CD4-positive, alpha-beta memory T cell (primary cell): ENCODE data around the gene SPACDR. TPM values are rescaled to one million over a fixed set of nuclear protein-coding genes. Genes with fewer than 3 reads are reported as not detected.
A peak's percentile ranks its signal among the peaks of the same experiment; 100 is the strongest.

Experiments used
- CTCF ChIA-PET: fragments of 350-600 bp; sonication (Branson Sonifier 250); formaldehyde crosslinking; loops from one replicate; lab custom pipeline; 2021; ENCODE audit warnings: inconsistent platforms; ENCODE audit not compliant: partially characterized antibody; lab: Charles Lee
- POLR2A ChIA-PET: fragments of 350-600 bp; sonication (Branson Sonifier 250); formaldehyde crosslinking; loops from one replicate; lab custom pipeline; 2021; ENCODE audit not compliant: partially characterized antibody; lab: Charles Lee
- DNase-seq, 5 donors: peaks; one replicate each; pipeline versions ENCODE4 v3.0.0 to v3.0.0-alpha.2; 2020 to 2022; ENCODE audit warnings: mixed read lengths in 1 of 5
- H3K27ac ChIP-seq: one replicate; pipeline ENCODE4 v1.7.0; 2013; ENCODE audit warnings: low read depth, low read length
- H3K27me3 ChIP-seq: 2 replicates; pipeline ENCODE4 v1.7.0; 2013; ENCODE audit warnings: mild to moderate bottlenecking, low read length, moderate library complexity; ENCODE audit not compliant: insufficient read depth
- H3K36me3 ChIP-seq: 2 replicates; pipeline ENCODE4 v1.7.0; 2013; ENCODE audit warnings: mild to moderate bottlenecking, low read length, moderate library complexity; ENCODE audit not compliant: insufficient read depth
- H3K4me1 ChIP-seq: 2 replicates; pipeline ENCODE4 v1.7.0; 2013; ENCODE audit warnings: mild to moderate bottlenecking, low read length, moderate library complexity; ENCODE audit not compliant: insufficient read depth
- H3K4me3 ChIP-seq, 2 donors: one replicate each; pipeline ENCODE4 v1.7.0; 2013; ENCODE audit warnings: low read length in 2 of 2, mild to moderate bottlenecking in 1 of 2
- H3K9me3 ChIP-seq, 2 donors: one replicate each; pipeline ENCODE4 v1.7.0; 2013; ENCODE audit warnings: low read length in 2 of 2, control low read depth in 1 of 2; ENCODE audit not compliant: control insufficient read depth in 1 of 2
- H3K27ac Mint-ChIP-seq, 7 donors: one replicate each; pipeline ENCODE4 v1.8.0; 2020 to 2021; ENCODE audit warnings: mixed read lengths in 7 of 7, mild to moderate bottlenecking in 6 of 7, inconsistent platforms in 3 of 7, moderate library complexity in 3 of 7
- H3K27me3 Mint-ChIP-seq, 2 donors: one replicate each; pipeline ENCODE4 v1.8.0; 2020 to 2021; ENCODE audit warnings: mixed read lengths in 2 of 2
- H3K36me3 Mint-ChIP-seq, 2 donors: one replicate each; pipeline ENCODE4 v1.8.0; 2020 to 2021; ENCODE audit warnings: mixed read lengths in 2 of 2, inconsistent platforms in 1 of 2, mild to moderate bottlenecking in 1 of 2
- H3K4me1 Mint-ChIP-seq, 4 donors: one replicate each; pipeline ENCODE4 v1.8.0; 2020 to 2021; ENCODE audit warnings: mixed read lengths in 4 of 4, mild to moderate bottlenecking in 1 of 4
- H3K4me3 Mint-ChIP-seq, 8 donors: one replicate each; pipeline ENCODE4 v1.8.0; 2020 to 2021; ENCODE audit warnings: mixed read lengths in 8 of 8, mild to moderate bottlenecking in 7 of 8, moderate library complexity in 6 of 8, inconsistent platforms in 3 of 8
- H3K9me3 Mint-ChIP-seq, 8 donors: one replicate each; pipeline ENCODE4 v1.8.0; 2020 to 2021; ENCODE audit warnings: mixed read lengths in 8 of 8, mild to moderate bottlenecking in 5 of 8, inconsistent platforms in 3 of 8, moderate library complexity in 1 of 8
- intact Hi-C: fragments of 100-400 bp; cut with micrococcal nuclease; formaldehyde crosslinking; loops from one replicate; pipeline ENCODE4 v1.15.1; 2023
- polyA plus RNA-seq, 2 donors: library from polyadenylated mRNA; unstranded; fragments of 300-500 nt; fragmentation: Illumina TruSeq; gene quantifications; one replicate each; pipeline ENCODE4 v1.2.3, GENCODE V29; 2021
- total RNA-seq, 2 experiments: library from RNA; stranded (reverse); gene quantifications; one replicate each; pipeline ENCODE4 v1.2.3, GENCODE V29; 2021

Gene SPACDR
- total and polyA plus RNA-seq, 4 experiments from 2014 or later: 0.26 to 5.7 (median 2.5) TPM

DNA sequence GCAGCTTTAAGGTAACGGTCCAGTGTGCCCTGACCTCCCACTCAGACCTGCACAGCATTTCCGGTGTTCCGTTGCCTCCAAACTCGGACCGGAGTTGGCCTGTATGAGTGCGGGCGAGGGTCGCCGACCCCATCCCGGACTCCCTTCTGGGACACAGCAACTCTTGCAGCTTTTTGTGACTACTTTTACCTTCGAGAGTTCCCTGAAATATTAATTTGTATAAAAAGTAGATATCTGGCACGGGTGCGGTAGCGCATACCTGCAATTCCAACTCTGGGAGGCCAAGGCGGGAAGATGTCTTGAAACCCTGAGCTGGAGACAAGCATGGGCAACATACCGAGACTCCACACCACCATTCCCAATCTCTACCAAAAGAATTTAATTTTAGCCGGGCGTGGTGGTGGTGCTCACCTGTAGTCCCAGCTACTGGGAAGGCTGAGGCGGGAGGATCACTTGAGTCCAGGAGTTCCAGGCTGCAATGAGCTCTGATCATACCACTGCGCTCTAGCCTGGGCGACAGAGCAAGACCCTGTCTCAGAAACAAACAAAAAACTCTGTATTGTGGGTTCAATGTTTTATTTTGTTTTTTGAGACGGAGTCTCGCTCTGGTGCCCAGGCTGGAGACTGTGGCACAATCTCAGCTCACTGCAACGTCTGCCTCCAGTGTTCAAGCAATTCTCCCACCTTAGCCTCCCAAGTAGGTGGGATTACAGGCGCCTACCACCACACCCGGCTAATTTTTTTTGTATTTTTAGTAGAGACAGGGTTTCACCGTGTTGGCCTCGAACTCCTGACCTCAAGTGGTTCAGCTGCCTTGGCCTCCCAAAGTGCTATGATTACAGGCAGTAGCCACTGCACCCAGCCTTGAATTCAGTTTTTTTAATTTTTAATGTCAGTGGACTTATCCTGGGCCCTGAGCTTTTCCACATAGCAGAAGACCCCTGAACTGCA lies 26.6 kb downstream of the SPACDR start:
- POLR2A ChIA-PET: interaction anchor here (0.7 to 7.0 kb wide), 21 partner anchors 7 to 415 kb away, joined by 3 to 74 read pairs (median 7); partner anchors contain the start of genes FBXO24, GNB2, LRCH4 and MEPCE
- DNase-seq: no peak
- intact Hi-C loops: loop anchor here (2.0 kb wide), 1 partner anchor 13 kb away; no protein-coding TSS in a partner anchor
- H3K27me3 Mint-ChIP-seq: no peaks in the 10 kb centered on the region
- peak overlapping the region in 4 of 7 donors; percentile 47 to 99 (median 97) for H3K27ac Mint-ChIP-seq
- H3K27ac ChIP-seq: no peak overlapping the region
- peaks cover 32% of the 10 kb centered on the region for H3K4me1 ChIP-seq
- H3K9me3 ChIP-seq: no peaks in the 10 kb centered on the region
- peaks cover 16 to 37% (median 26%) of the 10 kb centered on the region in 4 donors for H3K4me1 Mint-ChIP-seq
- CTCF ChIA-PET: interaction anchor here (0.7 to 1.2 kb wide), 8 partner anchors 13 to 268 kb away, joined by 3 to 5 read pairs (median 3); partner anchors contain the start of gene POP7
- H3K27me3 ChIP-seq: no peaks in the 10 kb centered on the region
- H3K36me3 ChIP-seq: peaks cover 20% of the 10 kb centered on the region
- peak overlapping the region in 1 of 2 donors; percentile 95 for H3K4me3 ChIP-seq
- H3K9me3 Mint-ChIP-seq: peaks cover 0 to 1% (median 0%) of the 10 kb centered on the region in 8 donors
- H3K4me3 Mint-ChIP-seq: peak overlapping the region in 6 of 8 donors; percentile 3 to 96 (median 92)
- peaks cover 12 to 34% of the 10 kb centered on the region in 2 donors for H3K36me3 Mint-ChIP-seq

DNA sequence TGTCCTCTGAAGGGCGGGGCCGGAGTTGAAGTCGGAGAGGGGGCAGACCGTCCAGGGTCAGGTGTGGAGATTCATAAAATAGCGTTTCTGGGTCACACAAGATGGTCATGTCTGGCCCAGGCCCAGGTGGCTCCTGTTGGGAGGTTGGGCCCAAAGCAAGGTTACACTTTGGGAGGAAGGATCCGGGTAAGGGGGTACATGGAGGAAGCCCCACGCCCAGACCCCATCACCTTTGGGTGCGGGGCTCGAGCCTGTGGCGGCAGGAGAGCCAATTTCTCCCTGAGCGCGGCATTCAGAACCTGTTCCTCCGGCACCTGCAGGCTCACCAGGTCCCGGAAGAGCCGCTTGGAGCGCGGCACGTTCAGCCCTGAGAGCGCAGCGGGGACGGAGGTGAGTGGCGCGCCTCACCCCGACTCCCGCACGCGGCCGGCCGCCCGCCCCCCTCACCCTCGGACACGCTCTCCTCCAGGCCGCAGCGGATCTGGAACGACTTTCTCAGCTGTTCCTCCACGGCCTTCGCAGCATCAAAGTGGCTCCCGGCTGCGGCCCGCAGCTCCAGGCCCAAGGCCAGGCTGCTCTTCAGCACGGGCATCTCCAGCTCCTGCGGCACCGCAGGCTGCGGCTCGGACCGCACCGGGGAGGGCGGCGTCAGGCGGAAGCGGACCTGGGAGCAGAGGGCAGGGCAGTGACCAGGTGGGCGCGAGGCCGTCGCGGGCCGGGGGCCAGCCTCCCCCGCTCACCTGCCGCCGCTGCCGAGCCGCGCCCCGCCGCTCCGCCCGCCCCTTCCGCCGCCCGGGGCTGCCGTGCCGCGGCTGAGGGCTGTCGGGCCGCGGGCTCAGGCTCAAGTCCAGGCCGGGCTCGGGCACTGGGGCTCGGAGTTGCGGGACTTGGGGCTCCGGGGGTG lies 28.4 kb downstream of the SPACDR start:
- Mint-ChIP-seq H3K9me3 (peaks cover 0 to 1% (median 0%) of the 10 kb centered on the region in 8 donors), H3K27me3 (no peaks in the 10 kb centered on the region), H3K36me3 (peaks cover 12 to 45% of the 10 kb centered on the region in 2 donors), H3K4me3 (peak overlapping the region; percentile 85 to 95 (median 92)), H3K27ac (peak overlapping the region; percentile 81 to 99 (median 94)), H3K4me1 (peaks cover 24 to 55% (median 40%) of the 10 kb centered on the region in 4 donors)
- ChIA-PET POLR2A (interaction anchor here (0.6 to 7.0 kb wide), 24 partner anchors 7 to 386 kb away, joined by 3 to 74 read pairs (median 6); partner anchors contain the start of genes FBXO24, LAMTOR4, LRCH4 and MEPCE), CTCF (interaction anchor here (0.6 to 2.7 kb wide), 6 partner anchors 15 to 256 kb away, joined by 3 to 8 read pairs (median 4); partner anchors contain the start of genes FBXO24 and LRCH4)
- peak overlapping the region; percentile 92 for H3K27ac ChIP-seq
- no peaks in the 10 kb centered on the region for H3K27me3 ChIP-seq
- DNase-seq: peak; percentile 46 to 58 (median 53)
- H3K4me3 ChIP-seq: peak overlapping the region; percentile 78 to 95
- H3K4me1 ChIP-seq: peaks cover 49% of the 10 kb centered on the region
- H3K9me3 ChIP-seq: no peaks in the 10 kb centered on the region
- H3K36me3 ChIP-seq: peaks cover 22% of the 10 kb centered on the region
- intact Hi-C loops: loop anchor here (1.0 to 2.0 kb wide), 3 partner anchors 7 to 44 kb away; partner anchors contain the start of genes TSC22D4 and ZCWPW1

DNA sequence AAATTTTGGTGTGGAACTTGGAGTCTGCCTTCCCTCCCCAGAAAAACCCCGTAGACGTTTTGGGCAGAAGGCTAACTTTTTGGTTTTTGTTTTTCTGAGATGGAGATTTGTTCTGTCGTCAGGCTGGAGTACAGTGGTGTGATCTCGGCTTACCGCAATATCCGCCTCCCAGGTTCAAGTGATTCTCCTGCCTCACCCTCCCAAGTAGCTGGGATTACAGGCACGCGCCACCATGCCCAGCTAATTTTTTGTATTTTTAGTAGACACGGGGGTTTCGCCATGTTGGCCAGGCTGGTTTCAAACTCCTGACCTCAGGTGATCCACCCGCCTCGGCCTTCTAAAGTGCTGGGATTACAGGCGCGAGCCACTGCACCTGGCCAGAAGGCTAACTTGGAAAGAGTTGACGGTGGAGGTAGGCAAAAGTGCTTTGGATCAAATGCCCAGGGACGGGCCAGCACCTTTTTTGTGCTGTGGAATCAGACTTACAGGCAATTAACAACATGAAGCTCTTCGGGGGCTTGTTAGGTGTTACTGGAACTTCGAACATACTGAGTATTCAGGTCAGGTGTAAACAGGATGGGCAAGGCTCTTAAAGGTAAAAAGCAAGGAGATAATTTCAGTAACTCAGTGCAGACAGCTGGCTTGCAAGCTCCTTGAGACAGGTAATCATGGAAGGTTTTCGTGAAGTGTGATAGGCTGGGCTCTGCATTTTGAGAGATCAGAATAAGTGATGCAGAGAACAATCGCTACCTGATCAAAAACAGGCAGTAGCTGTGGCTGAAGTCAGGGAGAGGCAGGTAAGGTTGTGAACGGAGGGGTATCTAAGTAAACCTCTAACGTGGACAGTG lies 29.5 kb downstream of the SPACDR start:
- POLR2A ChIA-PET: interaction anchor here (1.1 to 7.0 kb wide), 9 partner anchors 16 to 286 kb away, joined by 3 to 74 read pairs (median 6); partner anchors contain the start of genes FBXO24, LAMTOR4, LRCH4 and MOSPD3

DNA sequence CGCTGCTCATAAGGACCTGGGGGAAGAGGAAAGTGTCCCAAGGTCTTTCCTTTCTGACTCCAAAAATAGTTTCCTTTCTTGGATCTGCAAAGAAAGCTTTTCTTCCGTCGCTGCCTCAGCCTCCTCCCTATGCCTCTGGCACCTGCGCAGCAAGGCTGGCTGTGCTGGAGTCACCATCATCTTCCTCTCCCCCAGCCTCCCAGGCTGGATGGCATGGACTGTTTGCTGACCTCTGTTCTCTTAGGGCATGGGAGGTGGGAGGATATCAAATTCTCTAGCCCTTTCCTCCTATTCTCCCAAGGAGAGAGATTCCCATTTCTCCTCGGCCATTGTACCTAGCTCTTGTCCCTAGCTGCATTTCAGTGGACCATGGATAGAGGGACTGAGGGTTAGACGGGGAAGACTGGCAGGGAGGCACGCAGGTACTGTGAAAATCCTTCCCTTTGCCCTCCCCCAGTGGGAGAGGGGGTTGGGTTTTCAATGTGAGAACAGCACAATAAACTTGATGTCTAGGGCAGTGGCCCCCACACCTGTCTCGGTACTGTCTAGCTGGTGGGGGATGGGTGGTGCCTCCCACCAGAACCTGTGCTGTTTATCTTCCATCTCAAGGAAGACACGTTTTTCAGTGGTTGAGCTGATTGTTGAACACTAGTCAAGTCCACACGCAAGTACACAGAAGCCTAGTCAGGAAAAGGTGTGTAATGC lies 30.3 kb downstream of the SPACDR start:
- peak overlapping the region; percentile 85 to 91 (median 90) for H3K4me3 Mint-ChIP-seq
- ChIA-PET POLR2A (interaction anchor here (0.7 to 7.0 kb wide), 5 partner anchors 16 to 256 kb away, joined by 3 to 74 read pairs (median 10); partner anchors contain the start of genes FBXO24, GPC2, LRCH4 and STAG3), CTCF (interaction anchor here (1.3 to 2.7 kb wide), 2 partner anchors 17 to 301 kb away, joined by 5 to 8 read pairs; no protein-coding TSS in a partner anchor)
- intact Hi-C loops: no loop called here
- peaks cover 26 to 72% (median 46%) of the 10 kb centered on the region in 4 donors for H3K4me1 Mint-ChIP-seq
- H3K27me3 Mint-ChIP-seq: peaks cover 0 to 3% of the 10 kb centered on the region in 2 donors
- Histone ChIP-seq H3K27me3 (no peaks in the 10 kb centered on the region), H3K9me3 (no peaks in the 10 kb centered on the region), H3K36me3 (peaks cover 22% of the 10 kb centered on the region), H3K4me1 (peaks cover 54% of the 10 kb centered on the region), H3K27ac (no peak overlapping the region), H3K4me3 (no peak overlapping the region)
- peaks cover 0 to 11% (median 0%) of the 10 kb centered on the region in 8 donors for H3K9me3 Mint-ChIP-seq
- peaks cover 12 to 59% of the 10 kb centered on the region in 2 donors for H3K36me3 Mint-ChIP-seq
- H3K27ac Mint-ChIP-seq: peak overlapping the region; percentile 61 to 99 (median 94)
- no peak for DNase-seq

More for the DNA sequence above, 29.5 kb downstream of the SPACDR start:
- H3K27ac ChIP-seq: peak overlapping the region; percentile 92
- DNase-seq: no peak
- intact Hi-C loops: no loop called here
- Mint-ChIP-seq H3K4me1 (peaks cover 26 to 64% (median 44%) of the 10 kb centered on the region in 4 donors), H3K27me3 (no peaks in the 10 kb centered on the region), H3K4me3 (peak overlapping the region; percentile 85 to 91 (median 90)), H3K36me3 (peaks cover 12 to 51% of the 10 kb centered on the region in 2 donors), H3K27ac (peak overlapping the region; percentile 81 to 99 (median 94)), H3K9me3 (peaks cover 0 to 4% (median 0%) of the 10 kb centered on the region in 8 donors)
- H3K36me3 ChIP-seq: peaks cover 22% of the 10 kb centered on the region
- H3K4me3 ChIP-seq: peak overlapping the region; percentile 78 to 95
- CTCF ChIA-PET: interaction anchor here (0.6 to 2.7 kb wide), 6 partner anchors 16 to 301 kb away, joined by 3 to 8 read pairs (median 4); partner anchors contain the start of genes FBXO24 and LRCH4
- H3K27me3 ChIP-seq: no peaks in the 10 kb centered on the region
- peaks cover 54% of the 10 kb centered on the region for H3K4me1 ChIP-seq
- no peaks in the 10 kb centered on the region for H3K9me3 ChIP-seq

DNA sequence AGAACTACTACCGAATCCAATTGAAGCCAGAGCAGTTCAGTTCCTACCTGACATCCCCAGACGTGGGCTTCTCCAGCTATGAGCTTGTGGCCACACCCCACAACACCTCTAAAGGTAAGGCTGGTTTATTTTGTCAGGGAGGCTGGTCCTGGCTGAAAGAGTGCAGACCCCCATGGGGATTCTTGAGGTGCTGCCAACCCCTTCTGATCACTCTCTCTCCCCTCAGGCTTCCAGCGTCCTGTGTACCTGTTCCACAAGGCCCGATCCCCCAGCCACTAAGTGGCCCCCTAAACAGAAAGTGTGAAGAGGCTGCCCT lies 30.8 kb downstream of the SPACDR start:
- Histone ChIP-seq H3K4me1 (peaks cover 54% of the 10 kb centered on the region), H3K27ac (no peak overlapping the region), H3K27me3 (no peaks in the 10 kb centered on the region), H3K9me3 (no peaks in the 10 kb centered on the region), H3K4me3 (no peak overlapping the region), H3K36me3 (peaks cover 22% of the 10 kb centered on the region)
- Mint-ChIP-seq H3K4me3 (peak overlapping the region in 6 of 8 donors; percentile 5 to 91 (median 64)), H3K27ac (peak overlapping the region in 6 of 7 donors; percentile 53 to 99 (median 70)), H3K4me1 (peaks cover 26 to 77% (median 46%) of the 10 kb centered on the region in 4 donors), H3K9me3 (peaks cover 0 to 14% (median 0%) of the 10 kb centered on the region in 8 donors), H3K27me3 (peaks cover 0 to 5% of the 10 kb centered on the region in 2 donors), H3K36me3 (peaks cover 12 to 64% of the 10 kb centered on the region in 2 donors)
- ChIA-PET POLR2A (interaction anchor here (0.7 to 7.0 kb wide), 3 partner anchors 20 to 256 kb away, joined by 3 to 74 read pairs (median 3); partner anchors contain the start of genes FBXO24, GPC2, LRCH4 and STAG3), CTCF (interaction anchor here (1.3 to 2.7 kb wide), 2 partner anchors 17 to 300 kb away, joined by 5 to 8 read pairs; no protein-coding TSS in a partner anchor)
- intact Hi-C loops: no loop called here
- DNase-seq: no peak
